GM23338 (cell line): ENCODE results near the gene PDGFRB. TPM values are rescaled to one million over a fixed set of nuclear protein-coding genes. Genes with fewer than 3 reads are reported as not detected.

Source experiments
- ATAC-seq: fragments of 200-7000 bp; cut with Tn5 transposase; 3 replicates; pipeline ENCODE4 v1.9.1; 2020
- DNase-seq: peaks from one replicate; pipeline ENCODE4 v3.0.0-alpha.2; 2015; ENCODE audit warnings: low spot score
- H2AFZ ChIP-seq: fragments of 200-600 bp; sonication (generic); 2 replicates; pipeline ENCODE4 v1.8.0; 2016; ENCODE audit warnings: antibody characterized with exemption, mild to moderate bottlenecking, moderate library complexity
- H3F3A ChIP-seq: fragments of 200-600 bp; sonication (generic); replicated peaks from 2 replicates; pipeline ENCODE4 v1.8.0; 2017; ENCODE audit warnings: antibody characterized with exemption, mixed run types, low read depth
- H3K27ac ChIP-seq: fragments of 200-600 bp; sonication (generic); 2 replicates; pipeline ENCODE4 v1.6.1; 2016; ENCODE audit warnings: low read depth
- H3K27me3 ChIP-seq: fragments of 200-600 bp; sonication (generic); 2 replicates; pipeline ENCODE4 v1.8.0; 2016; ENCODE audit warnings: mild to moderate bottlenecking, mixed run types, moderate library complexity; ENCODE audit not compliant: insufficient read depth
- H3K36me3 ChIP-seq: fragments of 200-600 bp; sonication (generic); 2 replicates; pipeline ENCODE4 v1.8.0; 2016; ENCODE audit warnings: mild to moderate bottlenecking; ENCODE audit not compliant: insufficient read depth
- H3K4me1 ChIP-seq: fragments of 200-600 bp; sonication (generic); 2 replicates; pipeline ENCODE4 v1.8.0; 2016; ENCODE audit warnings: mild to moderate bottlenecking, moderate library complexity; ENCODE audit not compliant: insufficient read depth
- H3K4me2 ChIP-seq: fragments of 200-600 bp; sonication (generic); 2 replicates; pipeline ENCODE4 v1.7.1; 2017; ENCODE audit warnings: mixed run types
- H3K4me3 ChIP-seq: fragments of 200-600 bp; sonication (generic); 2 replicates; pipeline ENCODE4 v1.6.1; 2016; ENCODE audit warnings: mixed run types
- H3K79me2 ChIP-seq: fragments of 200-600 bp; sonication (generic); replicated peaks from 2 replicates; pipeline ENCODE4 v1.8.0; 2017; ENCODE audit warnings: mild to moderate bottlenecking; ENCODE audit not compliant: insufficient read depth
- H3K9me2 ChIP-seq: fragments of 200-600 bp; sonication (generic); 2 replicates; pipeline ENCODE4 v1.8.0; 2017; ENCODE audit not compliant: insufficient read depth
- H4K20me1 ChIP-seq: fragments of 200-600 bp; sonication (generic); replicated peaks from 2 replicates; pipeline ENCODE4 v1.8.0; 2017; ENCODE audit warnings: mild to moderate bottlenecking; ENCODE audit not compliant: insufficient read depth
- H3K27ac Mint-ChIP-seq: 2 replicates; pipeline ENCODE4 v1.8.0; 2020; ENCODE audit warnings: inconsistent platforms, mild to moderate bottlenecking, moderate library complexity, mixed read lengths
- H3K27me3 Mint-ChIP-seq: 3 replicates; pipeline ENCODE4 v1.8.0; 2022; ENCODE audit warnings: low read depth, mild to moderate bottlenecking, moderate library complexity, mixed read lengths, inconsistent platforms; ENCODE audit not compliant: insufficient read depth, poor library complexity
- H3K36me3 Mint-ChIP-seq: 3 replicates; pipeline ENCODE4 v1.8.0; 2021; ENCODE audit warnings: low read depth, mild to moderate bottlenecking, inconsistent platforms, moderate library complexity, mixed read lengths
- H3K4me1 Mint-ChIP-seq: 3 replicates; pipeline ENCODE4 v1.8.0; 2020; ENCODE audit warnings: mild to moderate bottlenecking, inconsistent platforms, mixed read lengths
- H3K4me3 Mint-ChIP-seq: 3 replicates; pipeline ENCODE4 v1.8.0; 2021; ENCODE audit warnings: moderate library complexity, mild to moderate bottlenecking, inconsistent platforms, mixed read lengths
- H3K9me3 Mint-ChIP-seq: 3 replicates; pipeline ENCODE4 v1.8.0; 2020; ENCODE audit warnings: moderate library complexity, mild to moderate bottlenecking, inconsistent platforms, mixed read lengths
- EZH2phosphoT487 ChIP-seq: fragments of 200-600 bp; sonication (generic); IDR thresholded peaks from one replicate; pipeline ENCODE4 v1.8.1; 2018; ENCODE audit warnings: antibody characterized with exemption; ENCODE audit not compliant: unreplicated experiment
- JUNB ChIP-seq: IDR thresholded peaks from one replicate; pipeline ENCODE4 v1.6.1; 2016; ENCODE audit warnings: antibody characterized with exemption; ENCODE audit not compliant: unreplicated experiment
- NANOG ChIP-seq: IDR thresholded peaks from 2 replicates; pipeline ENCODE4 v1.6.1; 2016; ENCODE audit warnings: antibody characterized with exemption, borderline replicate concordance
- POLR2AphosphoS5 ChIP-seq: IDR thresholded peaks from 2 replicates; pipeline ENCODE4 v1.6.1; 2016; ENCODE audit warnings: antibody characterized with exemption, low read depth
- REST ChIP-seq: IDR thresholded peaks from one replicate; pipeline ENCODE4 v1.6.1; 2018; ENCODE audit warnings: antibody characterized with exemption; ENCODE audit not compliant: unreplicated experiment
- STAT1 ChIP-seq: IDR thresholded peaks from one replicate; pipeline ENCODE4 v1.6.1; 2016; ENCODE audit warnings: antibody characterized with exemption; ENCODE audit not compliant: unreplicated experiment
- ZNF331 ChIP-seq: fragments of 250-450 bp; sonication (Bioruptor Pico); IDR thresholded peaks from 2 replicates; pipeline ENCODE4 v1.5.0; 2020; ENCODE audit warnings: low read depth, mild to moderate bottlenecking, moderate library complexity
- ZNF462 ChIP-seq: fragments of 250-450 bp; sonication (Bioruptor Pico); IDR thresholded peaks from 2 replicates; pipeline ENCODE4 v1.5.0; 2020; ENCODE audit warnings: mild to moderate bottlenecking, moderate library complexity
- polyA plus RNA-seq: library from polyadenylated mRNA; unstranded; fragments of >200 nt; fragmentation: Nextera tagmentation; extraction: Ambion mirVana; gene quantifications from 2 replicates; pipeline ENCODE4 v1.2.1, GENCODE V29; 2016
- total RNA-seq: library from RNA; depleted of rRNA; stranded (reverse); fragments of >200 nt; shearing (Covaris generic); gene quantifications from 2 replicates; pipeline ENCODE4 v1.2.3, GENCODE V29; 2014
- TF ChIP-seq, protein P1 (sequence below): IDR thresholded peaks from 2 replicates; pipeline ENCODE4 v1.6.1; 2016; ENCODE audit warnings: antibody characterized with exemption
- TF ChIP-seq, protein P2 (sequence below), 2 experiments: fragments of 200-600 bp in 1 of 2; sonication (generic) in 1 of 2; conservative IDR thresholded peaks; 2 replicates each; pipeline versions ENCODE4 v1.5.1 to v1.6.1; 2016 to 2017; ENCODE audit warnings: antibody characterized with exemption in 2 of 2, low read depth in 2 of 2, mild to moderate bottlenecking in 2 of 2, moderate library complexity in 1 of 2

The PDGFRB gene
- total and polyA plus RNA-seq, 2 experiments from 2014 or later = 4.5 to 11.3 TPM

DNA sequence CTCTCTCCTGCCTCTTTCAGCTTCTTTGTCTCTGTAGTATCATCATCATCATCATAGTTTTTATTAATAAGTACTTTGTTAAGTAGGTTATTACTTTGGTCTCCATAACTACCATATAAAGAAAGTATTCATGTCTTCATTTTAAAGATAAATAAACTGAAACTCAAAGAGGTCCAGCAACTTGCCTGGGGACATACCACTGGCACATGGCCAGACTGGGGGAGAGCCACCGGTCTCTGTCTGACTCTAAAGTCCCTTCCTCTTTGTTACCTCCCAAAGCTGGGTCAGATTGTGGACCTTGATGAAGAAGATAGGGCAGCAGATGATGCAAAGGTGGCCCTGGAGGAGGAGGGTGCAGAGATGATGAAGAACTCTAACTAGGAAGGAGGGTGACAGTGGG is 19.4 kb upstream of the PDGFRB start (continued):
- TF ChIP-seq EZH2phosphoT487 = no peak
- TF ChIP-seq ZNF331 (CRISPR knock-in tag) = no peak
- no peak for TF ChIP-seq NANOG
- TF ChIP-seq REST = no peak
- no peak for TF ChIP-seq POLR2AphosphoS5
- TF ChIP-seq, protein P1, sequence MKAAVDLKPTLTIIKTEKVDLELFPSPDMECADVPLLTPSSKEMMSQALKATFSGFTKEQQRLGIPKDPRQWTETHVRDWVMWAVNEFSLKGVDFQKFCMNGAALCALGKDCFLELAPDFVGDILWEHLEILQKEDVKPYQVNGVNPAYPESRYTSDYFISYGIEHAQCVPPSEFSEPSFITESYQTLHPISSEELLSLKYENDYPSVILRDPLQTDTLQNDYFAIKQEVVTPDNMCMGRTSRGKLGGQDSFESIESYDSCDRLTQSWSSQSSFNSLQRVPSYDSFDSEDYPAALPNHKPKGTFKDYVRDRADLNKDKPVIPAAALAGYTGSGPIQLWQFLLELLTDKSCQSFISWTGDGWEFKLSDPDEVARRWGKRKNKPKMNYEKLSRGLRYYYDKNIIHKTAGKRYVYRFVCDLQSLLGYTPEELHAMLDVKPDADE = no peak
- no peak for TF ChIP-seq STAT1

GRCh38 chr5:150174285-150174684 is 18.6 kb upstream of the PDGFRB start:
- Histone ChIP-seq H3K36me3 (no peaks in the 10 kb centered on the region), H3K9me2 (no peaks in the 10 kb centered on the region), H3K4me2 (no peak overlapping the region), H3K79me2 (no peaks in the 10 kb centered on the region), H4K20me1 (no peaks in the 10 kb centered on the region), H3K27me3 (peaks cover 20% of the 10 kb centered on the region), H3K4me1 (no peaks in the 10 kb centered on the region), H3K27ac (no peak overlapping the region), H3K4me3 (no peak overlapping the region), H2AFZ (no peak overlapping the region), H3F3A (no peaks in the 10 kb centered on the region)
- Mint-ChIP-seq H3K9me3 (peaks cover 4% of the 10 kb centered on the region; the same call in 1 of the 3 replicates), H3K4me3 (no peak overlapping the region), H3K27ac (no peak overlapping the region), H3K27me3 (peaks cover 37% of the 10 kb centered on the region), H3K36me3 (no peaks in the 10 kb centered on the region), H3K4me1 (peaks cover 7% of the 10 kb centered on the region; the same call in 2 of the 3 replicates)
- ATAC-seq = no peak
- DNase-seq = no peak
- TF ChIP-seq ZNF462 (CRISPR knock-in tag) = no peak
- no peak for TF ChIP-seq POLR2AphosphoS5
- TF ChIP-seq, protein P2, sequence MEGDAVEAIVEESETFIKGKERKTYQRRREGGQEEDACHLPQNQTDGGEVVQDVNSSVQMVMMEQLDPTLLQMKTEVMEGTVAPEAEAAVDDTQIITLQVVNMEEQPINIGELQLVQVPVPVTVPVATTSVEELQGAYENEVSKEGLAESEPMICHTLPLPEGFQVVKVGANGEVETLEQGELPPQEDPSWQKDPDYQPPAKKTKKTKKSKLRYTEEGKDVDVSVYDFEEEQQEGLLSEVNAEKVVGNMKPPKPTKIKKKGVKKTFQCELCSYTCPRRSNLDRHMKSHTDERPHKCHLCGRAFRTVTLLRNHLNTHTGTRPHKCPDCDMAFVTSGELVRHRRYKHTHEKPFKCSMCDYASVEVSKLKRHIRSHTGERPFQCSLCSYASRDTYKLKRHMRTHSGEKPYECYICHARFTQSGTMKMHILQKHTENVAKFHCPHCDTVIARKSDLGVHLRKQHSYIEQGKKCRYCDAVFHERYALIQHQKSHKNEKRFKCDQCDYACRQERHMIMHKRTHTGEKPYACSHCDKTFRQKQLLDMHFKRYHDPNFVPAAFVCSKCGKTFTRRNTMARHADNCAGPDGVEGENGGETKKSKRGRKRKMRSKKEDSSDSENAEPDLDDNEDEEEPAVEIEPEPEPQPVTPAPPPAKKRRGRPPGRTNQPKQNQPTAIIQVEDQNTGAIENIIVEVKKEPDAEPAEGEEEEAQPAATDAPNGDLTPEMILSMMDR (conservative IDR thresholded peaks at IDR 0.05; ENCODE audit: low read depth in 2 of 2) = no peak
- no peak for TF ChIP-seq EZH2phosphoT487
- TF ChIP-seq STAT1 = no peak
- TF ChIP-seq ZNF331 (CRISPR knock-in tag) = no peak
- TF ChIP-seq JUNB = no peak
- TF ChIP-seq, protein P1 = no peak
